Mucosa of rectum (tissue), 2 donors: ENCODE results near the gene BBS2.
"Not testable (repeated sequence)": the region's sequence is repeated elsewhere in the genome, so short reads cannot be mapped to it uniquely, and the experiment has no call there.

Source experiments
- H3K27ac ChIP-seq, 2 donors: one replicate each; pipeline ENCODE4 v1.7.0; 2013; ENCODE audit warnings: inconsistent platforms in 2 of 2, low read depth in 2 of 2, low read length in 2 of 2
- H3K27me3 ChIP-seq, 2 donors: one replicate each; pipeline ENCODE4 v1.7.0; 2013; ENCODE audit warnings: low read length in 2 of 2; ENCODE audit not compliant: control insufficient read depth in 2 of 2, insufficient read depth in 2 of 2
- H3K36me3 ChIP-seq, 2 donors: one replicate each; pipeline ENCODE4 v1.7.0; 2013; ENCODE audit warnings: low read length in 2 of 2; ENCODE audit not compliant: control insufficient read depth in 2 of 2, insufficient read depth in 2 of 2
- H3K4me1 ChIP-seq, 2 donors: one replicate each; pipeline ENCODE4 v1.7.0; 2013; ENCODE audit warnings: low read length in 2 of 2, mild to moderate bottlenecking in 1 of 2; ENCODE audit not compliant: control insufficient read depth in 2 of 2, insufficient read depth in 2 of 2
- H3K4me3 ChIP-seq, 2 donors: one replicate each; pipeline ENCODE4 v1.7.0; 2013; ENCODE audit warnings: low read length in 2 of 2
- H3K9ac ChIP-seq, 2 donors: one replicate each; pipeline ENCODE4 v1.7.0; 2013; ENCODE audit warnings: low read length in 2 of 2, low read depth in 1 of 2, mild to moderate bottlenecking in 1 of 2
- H3K9me3 ChIP-seq, 2 donors: one replicate each; pipeline ENCODE4 v1.7.0; 2013; ENCODE audit warnings: low read length in 2 of 2; ENCODE audit not compliant: control insufficient read depth in 2 of 2
- donor health status: healthy.
- donor health status: Normal muscosa, but diverticular disease.

The BBS2 gene

GRCh38 chr16:56505181-56505580, 14.6 kb downstream of the BBS2 start:
- Histone ChIP-seq H3K36me3 (peaks cover 51 to 56% of the 10 kb centered on the region in 2 donors), H3K4me3 (no peak overlapping the region)

DNA sequence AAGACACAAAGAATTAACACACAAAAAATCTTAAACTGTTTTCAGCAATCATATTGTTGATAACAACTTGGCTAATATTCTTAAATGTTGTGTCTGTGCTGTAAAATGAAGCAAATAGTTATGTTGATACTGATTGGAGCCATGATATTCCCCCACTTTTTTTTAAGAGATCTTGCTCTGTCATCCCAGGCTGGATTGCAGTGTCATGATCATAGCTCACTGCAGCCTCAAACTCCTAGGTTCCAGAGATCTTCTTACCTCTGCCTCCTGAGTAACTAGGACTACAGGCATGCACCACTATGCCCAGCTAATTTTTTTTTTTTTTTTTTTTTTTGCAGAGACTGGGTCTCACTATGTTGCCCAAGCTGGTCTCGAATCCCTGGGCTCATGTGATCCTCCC, 26.0 kb downstream of the BBS2 start:
- H3K36me3 ChIP-seq: peaks cover 21 to 23% of the 10 kb centered on the region in 2 donors
- H3K4me1 ChIP-seq: no peaks in the 10 kb centered on the region
- no peak overlapping the region for H3K9ac ChIP-seq
- H3K27ac ChIP-seq: no peak overlapping the region
- no peaks in the 10 kb centered on the region for H3K9me3 ChIP-seq
- no peak overlapping the region for H3K4me3 ChIP-seq
- H3K27me3 ChIP-seq: no peaks in the 10 kb centered on the region

More at GRCh38 chr16:56505181-56505580, 14.6 kb downstream of the BBS2 start:
- Histone ChIP-seq H3K27me3 (no peaks in the 10 kb centered on the region), H3K9ac (no peak overlapping the region), H3K9me3 (no peaks in the 10 kb centered on the region), H3K4me1 (no peaks in the 10 kb centered on the region), H3K27ac (no peak overlapping the region)

- Histone ChIP-seq H3K4me3 (no peak overlapping the region), H3K4me1 (no peaks in the 10 kb centered on the region), H3K27me3 (no peaks in the 10 kb centered on the region), H3K9ac (no peak overlapping the region), H3K9me3 (no peaks in the 10 kb centered on the region), H3K36me3 (peaks cover 17 to 19% of the 10 kb centered on the region in 2 donors), H3K27ac (no peak overlapping the region)
These were observed 26.7 kb downstream of the BBS2 start for GRCh38 chr16:56493126-56493525.

- H3K36me3 ChIP-seq: peaks cover 8 to 11% of the 10 kb centered on the region in 2 donors
- H3K4me1 ChIP-seq: no peaks in the 10 kb centered on the region
These were observed 28.1 kb downstream of the BBS2 start for GRCh38 chr16:56491657-56492261.

DNA sequence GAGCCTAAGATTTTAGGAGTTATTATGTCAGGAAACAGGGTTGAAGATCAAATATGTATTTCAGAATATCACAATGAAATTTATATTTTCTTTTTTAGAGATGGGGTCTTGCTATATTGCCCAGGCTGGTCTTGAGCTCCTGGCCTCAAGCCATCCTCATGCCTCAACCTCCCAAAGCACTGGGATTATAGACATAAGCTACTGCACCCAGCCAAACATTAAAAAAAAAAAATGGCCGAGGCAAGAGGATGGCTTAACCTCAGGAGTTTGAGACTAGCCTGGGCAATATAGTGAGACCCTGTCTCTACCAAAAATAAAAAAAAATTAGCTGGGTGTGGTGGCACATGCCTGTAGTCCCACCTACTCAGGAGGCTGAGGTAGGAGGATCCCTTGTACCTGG, 31.0 kb downstream of the BBS2 start:
- not testable (repeated sequence) for H3K4me3 ChIP-seq, H3K9me3 ChIP-seq, H3K4me1 ChIP-seq, H3K27me3 ChIP-seq, H3K27ac ChIP-seq, H3K9ac ChIP-seq
- peaks cover 10 to 13% of the 10 kb centered on the region in 2 donors for H3K36me3 ChIP-seq

More at GRCh38 chr16:56491657-56492261, 28.1 kb downstream of the BBS2 start:
- H3K27me3 ChIP-seq: no peaks in the 10 kb centered on the region
- no peaks in the 10 kb centered on the region for H3K9me3 ChIP-seq
- no peak overlapping the region for H3K4me3 ChIP-seq
- no peak overlapping the region for H3K27ac ChIP-seq
- H3K9ac ChIP-seq: no peak overlapping the region

- Histone ChIP-seq H3K4me3 (no peak overlapping the region), H3K36me3 (peaks cover 10 to 13% of the 10 kb centered on the region in 2 donors)
These were observed 31.8 kb downstream of the BBS2 start for GRCh38 chr16:56488035-56488434.

GRCh38 chr16:56483394-56483793, 36.4 kb downstream of the BBS2 start:
- Histone ChIP-seq H3K4me3 (no peak overlapping the region), H3K9ac (no peak overlapping the region), H3K27me3 (no peaks in the 10 kb centered on the region), H3K9me3 (no peaks in the 10 kb centered on the region), H3K36me3 (peaks cover 19 to 23% of the 10 kb centered on the region in 2 donors), H3K4me1 (no peaks in the 10 kb centered on the region), H3K27ac (no peak overlapping the region)

More at GRCh38 chr16:56488035-56488434, 31.8 kb downstream of the BBS2 start:
- Histone ChIP-seq H3K9ac (no peak overlapping the region), H3K4me1 (no peaks in the 10 kb centered on the region), H3K27ac (no peak overlapping the region), H3K9me3 (no peaks in the 10 kb centered on the region), H3K27me3 (no peaks in the 10 kb centered on the region)

DNA sequence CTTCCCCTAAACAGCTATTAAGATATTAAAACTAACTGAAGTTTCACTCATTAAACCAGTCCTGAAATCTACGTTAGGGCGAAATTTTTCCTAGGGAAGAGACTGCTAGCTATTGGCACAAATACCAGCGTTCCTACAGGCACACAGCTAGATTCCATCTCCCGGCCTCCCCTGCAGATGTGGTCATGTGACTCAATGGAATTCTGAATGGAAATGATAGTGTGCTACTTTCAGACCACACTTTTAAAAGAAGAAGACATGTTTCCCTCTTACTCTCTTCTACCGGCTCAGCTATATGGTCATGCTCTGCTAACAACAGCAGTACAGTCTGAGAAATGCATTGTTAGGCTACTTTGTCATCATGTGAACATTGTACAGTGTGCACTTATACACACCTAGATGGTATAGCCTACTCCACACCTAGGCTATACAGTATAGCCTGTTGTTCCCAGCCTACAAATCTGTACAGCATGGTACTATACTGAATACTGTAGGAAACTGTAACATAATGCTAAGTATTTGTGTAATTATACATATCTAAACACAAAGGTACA, 37.1 kb downstream of the BBS2 start:
- no peaks in the 10 kb centered on the region for H3K9me3 ChIP-seq
- peaks cover 22 to 23% of the 10 kb centered on the region in 2 donors for H3K36me3 ChIP-seq
- H3K27me3 ChIP-seq: no peaks in the 10 kb centered on the region
- H3K27ac ChIP-seq: no peak overlapping the region
- H3K4me1 ChIP-seq: no peaks in the 10 kb centered on the region
- H3K4me3 ChIP-seq: no peak overlapping the region
- H3K9ac ChIP-seq: no peak overlapping the region

GRCh38 chr16:56481468-56482122, 38.2 kb downstream of the BBS2 start:
- H3K9me3 ChIP-seq: no peaks in the 10 kb centered on the region
- H3K4me3 ChIP-seq: no peak overlapping the region
- no peak overlapping the region for H3K27ac ChIP-seq
- peaks cover 26 to 27% of the 10 kb centered on the region in 2 donors for H3K36me3 ChIP-seq
- H3K4me1 ChIP-seq: no peaks in the 10 kb centered on the region
- H3K27me3 ChIP-seq: no peaks in the 10 kb centered on the region
- H3K9ac ChIP-seq: no peak overlapping the region

GRCh38 chr16:56480776-56481467, 38.9 kb downstream of the BBS2 start:
- Histone ChIP-seq H3K4me1 (no peaks in the 10 kb centered on the region), H3K36me3 (peaks cover 29 to 34% of the 10 kb centered on the region in 2 donors), H3K9ac (no peak overlapping the region), H3K27ac (no peak overlapping the region), H3K9me3 (no peaks in the 10 kb centered on the region), H3K4me3 (no peak overlapping the region), H3K27me3 (no peaks in the 10 kb centered on the region)
